Activated gamma-delta T cell treated with Interleukin-2 at 50 U/mL for 16 hours (primary cell): Measurements from ENCODE around the gene ING1.
A peak's percentile ranks its signal among the peaks of the same experiment; 100 is the strongest.
"Not testable (repeated sequence)": the region's sequence is repeated elsewhere in the genome, so short reads cannot be mapped to it uniquely, and the experiment has no call there.

Experiments used
- DNase-seq: peaks from one replicate; pipeline ENCODE4 v3.0.0-alpha.2; 2020

ING1 gene

GRCh38 chr13:110719036-110719710, 5.7 kb downstream of the ING1 start:
- DNase-seq: no peak

- DNase-seq: no peak
These were observed 9.5 kb downstream of the ING1 start for GRCh38 chr13:110722971-110723370.

- no peak for DNase-seq
These were observed 10.1 kb downstream of the ING1 start for GRCh38 chr13:110723598-110723997.

- DNase-seq: not testable (repeated sequence)
These were observed 12.7 kb downstream of the ING1 start for GRCh38 chr13:110726153-110726552.

GRCh38 chr13:110726726-110727125, 13.2 kb downstream of the ING1 start:
- DNase-seq: peak; percentile 61

- DNase-seq: no peak
These were observed 17.6 kb downstream of the ING1 start for GRCh38 chr13:110731072-110731471.

GRCh38 chr13:110734561-110734960, 21.1 kb downstream of the ING1 start:
- DNase-seq: no peak

- no peak for DNase-seq
These were observed 24.1 kb downstream of the ING1 start for GRCh38 chr13:110737555-110737954.

- DNase-seq: no peak
These were observed 30.2 kb downstream of the ING1 start for GRCh38 chr13:110743687-110744086.

GRCh38 chr13:110746438-110746837, 32.9 kb downstream of the ING1 start:
- DNase-seq: no peak

- no peak for DNase-seq
These were observed 34.8 kb downstream of the ING1 start for GRCh38 chr13:110748271-110748670.

- no peak for DNase-seq
These were observed 42.7 kb downstream of the ING1 start for GRCh38 chr13:110756219-110756631.

GRCh38 chr13:110757296-110757695, 43.8 kb downstream of the ING1 start:
- DNase-seq: no peak

GRCh38 chr13:110758195-110758805, 44.8 kb downstream of the ING1 start:
- no peak for DNase-seq

GRCh38 chr13:110759710-110760109, 46.2 kb downstream of the ING1 start:
- DNase-seq: no peak

- no peak for DNase-seq
These were observed 47.1 kb downstream of the ING1 start for GRCh38 chr13:110760611-110761010.

- no peak for DNase-seq
These were observed 53.4 kb downstream of the ING1 start for GRCh38 chr13:110766671-110767430.

- no peak for DNase-seq
These were observed 54.0 kb downstream of the ING1 start for GRCh38 chr13:110767476-110767875.

GRCh38 chr13:110769097-110769496, 55.6 kb downstream of the ING1 start:
- no peak for DNase-seq

- no peak for DNase-seq
These were observed 57.2 kb downstream of the ING1 start for GRCh38 chr13:110770678-110771077.

GRCh38 chr13:110771194-110771593, 57.7 kb downstream of the ING1 start:
- DNase-seq: no peak

GRCh38 chr13:110772091-110772984, 58.8 kb downstream of the ING1 start:
- no peak for DNase-seq
